Lung (tissue), 12 donors: ENCODE measurements around the gene BHLHA15. TPM values are rescaled to one million over a fixed set of nuclear protein-coding genes. Genes with fewer than 3 reads are reported as not detected.

Source experiments
- ATAC-seq: fragments of 200-7000 bp; cut with Tn5 transposase; one replicate; pipeline ENCODE4 v1.9.1; 2020; ENCODE audit warnings: moderate number of reproducible peaks; ENCODE audit not compliant: insufficient read depth, low FRiP score
- DNase-seq, 3 donors: peaks; one replicate each; pipeline ENCODE4 v3.0.0-alpha.2; 2013 to 2017
- H3K27ac ChIP-seq, 2 donors: one replicate each; pipeline ENCODE4 v1.5.1; 2013; ENCODE audit warnings: mild to moderate bottlenecking in 2 of 2, moderate library complexity in 2 of 2, control low read depth in 1 of 2, inconsistent platforms in 1 of 2, low read depth in 1 of 2, low read length in 1 of 2
- H3K27me3 ChIP-seq, 3 donors: one replicate each; pipeline ENCODE4 v1.5.1; 2013; ENCODE audit warnings: low read length in 2 of 3; ENCODE audit not compliant: control insufficient read depth in 3 of 3, insufficient read depth in 3 of 3
- H3K36me3 ChIP-seq, 4 donors: one replicate each; pipeline ENCODE4 v1.5.1; 2013; ENCODE audit warnings: low read length in 4 of 4, mild to moderate bottlenecking in 1 of 4, moderate library complexity in 1 of 4; ENCODE audit not compliant: control insufficient read depth in 4 of 4, insufficient read depth in 4 of 4
- H3K4me1 ChIP-seq, 5 donors: one replicate each; pipeline ENCODE4 v1.5.1; 2013; ENCODE audit warnings: low read length in 5 of 5, mild to moderate bottlenecking in 2 of 5, moderate library complexity in 1 of 5; ENCODE audit not compliant: control insufficient read depth in 5 of 5, insufficient read depth in 5 of 5
- H3K4me3 ChIP-seq: one replicate; pipeline ENCODE4 v1.5.1; 2013; ENCODE audit warnings: mild to moderate bottlenecking, control low read depth, moderate library complexity
- H3K9ac ChIP-seq, 2 donors: one replicate each; pipeline ENCODE4 v1.5.1; 2013; ENCODE audit warnings: low read length in 2 of 2, control low read depth in 1 of 2; ENCODE audit not compliant: insufficient read depth in 1 of 2
- H3K9me3 ChIP-seq, 4 donors: one replicate each; pipeline ENCODE4 v1.5.1; 2013; ENCODE audit warnings: low read length in 3 of 4, mild to moderate bottlenecking in 1 of 4, moderate library complexity in 1 of 4; ENCODE audit not compliant: control insufficient read depth in 4 of 4, insufficient read depth in 3 of 4
- CTCF ChIP-seq: IDR thresholded peaks from 2 replicates; pipeline ENCODE4 v1.5.1; 2012; ENCODE audit warnings: mild to moderate bottlenecking; ENCODE audit errors: control extremely low read depth, extremely low read depth
- WGBS, 2 donors: extraction: QIAGEN DNeasy Blood & Tissue Kit; methylation state at CpG; one replicate each; pipeline ENCODE4 v1.1.7; 2013; 5-methylcytosine and 5-hydroxymethylcytosine counted together
- polyA plus RNA-seq, 2 donors: library from polyadenylated mRNA; stranded (reverse); fragments of 200-250 nt; gene quantifications; one replicate each; pipeline ENCODE4 v1.2.1, GENCODE V29; 2013
- total RNA-seq, 2 donors: library from RNA; depleted of rRNA in 1 of 2; stranded (reverse); fragments of >200 nt in 1 of 2; gene quantifications; one replicate each; pipeline ENCODE4 v1.2.1, GENCODE V29; 2014 to 2021
- donor health status: control.
- donor health status: control.
- donor health status: Bipolar disorder and iron deficiency.
- donor health status: healthy.
- donor health status: DM: yes; HTN: yes; CAD: no.

BHLHA15 gene
- total and polyA plus RNA-seq, 4 donors = 0.93 to 4.0 (median 2.6) TPM

- ATAC-seq (no peak), DNase-seq (peak in 1 of 3 donors; percentile 7)
- Histone ChIP-seq H3K9me3 (no peaks in the 10 kb centered on the region), H3K27me3 (no peaks in the 10 kb centered on the region), H3K4me1 (peaks cover 0 to 6% (median 0%) of the 10 kb centered on the region in 5 donors), H3K27ac (no peak overlapping the region), H3K4me3 (no peak overlapping the region), H3K36me3 (peaks cover 0 to 54% (median 5%) of the 10 kb centered on the region in 4 donors), H3K9ac (no peak overlapping the region)
- WGBS, 2 donors = 92 to 95% methylated on average over 17 to 21 of the region's 21 CpGs
- no peak for TF ChIP-seq CTCF
These were observed 12.9 kb downstream of the BHLHA15 start for GRCh38 chr7:98223898-98224700.

DNA sequence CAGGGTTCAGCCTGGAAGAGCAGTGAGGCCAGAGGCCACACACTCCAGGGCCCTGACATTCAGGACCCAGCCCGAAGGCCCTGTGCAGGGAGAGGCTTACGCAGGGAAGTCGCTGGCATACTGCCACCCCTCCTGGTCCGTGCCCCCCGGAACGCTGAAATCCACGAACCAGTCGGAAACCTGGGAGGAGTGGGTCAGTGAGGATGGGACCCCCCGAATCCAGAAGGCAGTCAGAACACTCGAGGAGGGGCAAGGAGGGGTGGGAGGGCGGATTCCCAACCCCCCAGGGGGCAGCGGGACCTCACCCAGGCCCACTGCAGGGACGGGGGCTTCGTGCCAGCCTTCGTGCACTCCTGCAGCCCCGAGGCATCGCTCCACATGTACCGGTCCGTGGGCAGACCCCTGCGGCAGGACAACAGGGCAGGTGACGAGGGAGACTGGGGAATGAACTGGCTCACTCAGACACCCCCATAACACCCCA, 13.5 kb downstream of the BHLHA15 start:
- peaks cover 0 to 59% (median 5%) of the 10 kb centered on the region in 4 donors for H3K36me3 ChIP-seq
- peak in 1 of 3 donors; percentile 6 for DNase-seq

DNA sequence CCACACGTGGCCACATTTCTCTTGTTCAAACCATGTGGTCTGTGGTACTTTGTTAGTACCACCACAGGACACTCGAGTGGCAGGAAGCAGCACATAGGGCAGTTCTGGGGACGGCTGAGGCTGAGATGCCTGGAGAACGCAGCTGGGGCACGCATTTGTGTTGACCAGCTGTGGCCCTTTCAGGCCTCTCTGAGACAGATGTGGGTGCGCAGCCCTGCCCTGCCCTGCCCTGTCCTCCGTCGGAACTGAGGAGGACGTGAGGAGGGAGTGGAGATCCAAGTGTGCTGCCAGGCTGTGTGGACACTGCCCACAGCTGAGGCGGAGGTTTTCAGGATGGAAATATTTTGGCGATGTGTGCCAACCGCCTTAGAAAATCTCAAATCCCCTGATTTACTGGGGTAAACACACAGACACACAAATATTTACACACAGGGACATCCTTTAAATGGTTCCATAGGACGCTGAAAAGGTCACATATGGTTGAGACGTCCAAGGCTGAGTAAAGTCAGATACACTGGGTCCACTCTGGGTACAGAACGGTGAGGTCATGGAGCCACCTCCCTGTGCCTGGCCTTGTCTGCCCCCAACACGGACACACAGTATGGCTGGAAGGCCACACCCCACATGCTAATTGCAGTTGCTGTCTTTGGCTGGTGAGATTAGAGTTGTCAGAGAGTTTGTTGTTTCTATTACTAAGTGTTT, 14.8 kb downstream of the BHLHA15 start:
- H3K9me3 ChIP-seq = no peaks in the 10 kb centered on the region
- H3K9ac ChIP-seq = no peak overlapping the region
- H3K36me3 ChIP-seq = peaks cover 0 to 68% (median 6%) of the 10 kb centered on the region in 4 donors
- no peak overlapping the region for H3K27ac ChIP-seq
- WGBS, 2 donors = 86 to 91% methylated on average over 16 of the region's 16 CpGs
- H3K4me3 ChIP-seq = no peak overlapping the region
- DNase-seq = no peak
- no peak for TF ChIP-seq CTCF
- H3K27me3 ChIP-seq = no peaks in the 10 kb centered on the region
- ATAC-seq = no peak
- peaks cover 0 to 6% (median 0%) of the 10 kb centered on the region in 5 donors for H3K4me1 ChIP-seq

More for the DNA sequence above, 13.5 kb downstream of the BHLHA15 start:
- H3K9ac ChIP-seq = no peak overlapping the region
- no peak for TF ChIP-seq CTCF
- H3K27me3 ChIP-seq = no peaks in the 10 kb centered on the region
- WGBS, 2 donors = 97 to 98% methylated on average over 21 of the region's 21 CpGs
- ATAC-seq = no peak
- H3K9me3 ChIP-seq = no peaks in the 10 kb centered on the region
- H3K27ac ChIP-seq = no peak overlapping the region
- no peak overlapping the region for H3K4me3 ChIP-seq
- peaks cover 0 to 6% (median 0%) of the 10 kb centered on the region in 5 donors for H3K4me1 ChIP-seq
